ENCODE measurements around the gene AFF3. TPM values are rescaled to one million over a fixed set of nuclear protein-coding genes. Genes with fewer than 3 reads are reported as not detected.

The AFF3 gene
- total RNA-seq, 1 experiment from 2014 or later, result 0.22 TPM

DNA sequence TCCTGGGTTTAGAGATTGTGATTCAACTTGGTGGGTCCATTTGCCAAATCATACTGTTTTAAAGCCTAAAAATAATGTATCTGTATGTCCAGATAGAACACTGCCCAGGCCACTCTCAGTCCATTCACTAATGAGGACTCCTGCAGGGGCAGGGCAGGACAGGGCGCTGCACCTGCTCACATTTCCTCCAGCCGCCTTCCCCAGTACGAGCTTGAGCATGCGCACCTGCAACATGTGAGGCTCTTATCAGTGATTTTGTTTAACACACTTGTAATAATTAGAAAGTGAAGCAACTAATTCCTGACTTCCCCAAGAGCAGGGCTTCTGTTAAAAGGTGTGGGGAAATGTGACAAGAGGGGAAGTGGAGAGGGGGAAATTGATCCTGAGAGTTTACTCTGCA, 89.7 kb downstream of the AFF3 start:
- H4K20me1 ChIP-seq (ENCODE audit: control insufficient read depth, insufficient read depth, insufficient read length), result no peaks in the 10 kb centered on the region
- no peak overlapping the region for H4K8ac ChIP-seq (replicated peaks; ENCODE audit: insufficient read length, low read depth, low read length)
- no peak overlapping the region for H2AK5ac ChIP-seq (ENCODE audit: insufficient read length, low read length)
- no peaks in the 10 kb centered on the region for H3K4me1 ChIP-seq (ENCODE audit: insufficient read depth, low read length)
- H2BK5ac ChIP-seq (ENCODE audit: insufficient read length, low read length), result no peak overlapping the region
- no peak overlapping the region for H3K9ac ChIP-seq (ENCODE audit: extremely low read depth, insufficient read length, low read length)
- no peak overlapping the region for H4K5ac ChIP-seq (ENCODE audit: insufficient read length, low read depth, low read length)
- H3K23me2 ChIP-seq (ENCODE audit: insufficient read length, low read depth, low read length, poor library complexity, severe bottlenecking), result no peaks in the 10 kb centered on the region
- H3K27ac ChIP-seq (ENCODE audit: insufficient read length, low read depth, low read length), result no peak overlapping the region
- no peak overlapping the region for H3K27ac Mint-ChIP-seq
- no peaks in the 10 kb centered on the region; a peak in 1 of 7 replicates for H3K36me3 Mint-ChIP-seq (ENCODE audit: insufficient read depth in 1 of 3, low read depth in 3 of 3)
- H3K14ac ChIP-seq (ENCODE audit: insufficient read depth, low read length), result no peak overlapping the region
- H3K4me2 ChIP-seq (ENCODE audit: insufficient read depth, insufficient read length, low read length), result no peak overlapping the region
- H3K23ac ChIP-seq (ENCODE audit: insufficient read length, low read depth, low read length), result no peak overlapping the region
- no peak overlapping the region for H3K18ac ChIP-seq (ENCODE audit: insufficient read length, low read depth, low read length)
- H2BK12ac ChIP-seq (ENCODE audit: insufficient read length, low read depth, low read length), result no peak overlapping the region
- H2BK15ac ChIP-seq (ENCODE audit: low read depth, low read length), result no peak overlapping the region
- no peaks in the 10 kb centered on the region for H3K9me3 Mint-ChIP-seq
- H3T11ph ChIP-seq (ENCODE audit: low read length), result no peak overlapping the region
- no peak for DNase-seq
- H3K56ac ChIP-seq (ENCODE audit: insufficient read length, low read depth, low read length), result no peak overlapping the region
- no CpG with 5 or more reads among the region's 4 CpGs for WGBS (ENCODE audit: extremely low coverage, insufficient read length, low lambda C conversion rate)
- no peaks in the 10 kb centered on the region for H3K79me2 ChIP-seq (ENCODE audit: insufficient read depth, low read length)
- H4K91ac ChIP-seq (ENCODE audit: insufficient read length, low read depth, low read length), result no peak overlapping the region
- H2BK120ac ChIP-seq (ENCODE audit: low read depth, low read length, poor library complexity, severe bottlenecking), result no peak overlapping the region
- H3K4me1 Mint-ChIP-seq, result peaks cover 6 to 10% of the 10 kb centered on the region in 2 experiments
- no peak overlapping the region for H2BK20ac ChIP-seq (ENCODE audit: low read depth, low read length, poor library complexity, severe bottlenecking)
- H3K4me3 Mint-ChIP-seq, result no peak overlapping the region
- H3K4ac ChIP-seq (ENCODE audit: low read depth, low read length), result no peak overlapping the region
- H3K9me3 ChIP-seq (ENCODE audit: control insufficient read depth, low read depth, low read length), result no peaks in the 10 kb centered on the region
- no peaks in the 10 kb centered on the region for H3K27me3 ChIP-seq (ENCODE audit: insufficient read depth, low read length)
- no peak overlapping the region for H2AFZ ChIP-seq (ENCODE audit: low read length)
- no peaks in the 10 kb centered on the region for H3K79me1 ChIP-seq (ENCODE audit: insufficient read depth, low read depth, low read length, poor library complexity, severe bottlenecking)
- TF ChIP-seq, protein P1, sequence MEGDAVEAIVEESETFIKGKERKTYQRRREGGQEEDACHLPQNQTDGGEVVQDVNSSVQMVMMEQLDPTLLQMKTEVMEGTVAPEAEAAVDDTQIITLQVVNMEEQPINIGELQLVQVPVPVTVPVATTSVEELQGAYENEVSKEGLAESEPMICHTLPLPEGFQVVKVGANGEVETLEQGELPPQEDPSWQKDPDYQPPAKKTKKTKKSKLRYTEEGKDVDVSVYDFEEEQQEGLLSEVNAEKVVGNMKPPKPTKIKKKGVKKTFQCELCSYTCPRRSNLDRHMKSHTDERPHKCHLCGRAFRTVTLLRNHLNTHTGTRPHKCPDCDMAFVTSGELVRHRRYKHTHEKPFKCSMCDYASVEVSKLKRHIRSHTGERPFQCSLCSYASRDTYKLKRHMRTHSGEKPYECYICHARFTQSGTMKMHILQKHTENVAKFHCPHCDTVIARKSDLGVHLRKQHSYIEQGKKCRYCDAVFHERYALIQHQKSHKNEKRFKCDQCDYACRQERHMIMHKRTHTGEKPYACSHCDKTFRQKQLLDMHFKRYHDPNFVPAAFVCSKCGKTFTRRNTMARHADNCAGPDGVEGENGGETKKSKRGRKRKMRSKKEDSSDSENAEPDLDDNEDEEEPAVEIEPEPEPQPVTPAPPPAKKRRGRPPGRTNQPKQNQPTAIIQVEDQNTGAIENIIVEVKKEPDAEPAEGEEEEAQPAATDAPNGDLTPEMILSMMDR (conservative IDR thresholded peaks at IDR 0.05), result no peak
- peaks cover 9% of the 10 kb centered on the region for H3K27me3 Mint-ChIP-seq (ENCODE audit: low read depth)
